ENCODE measurements around the gene ANO9.

Gene ANO9

GRCh38 chr11:420911-421321, 20.9 kb downstream of the ANO9 start:
- H3K36me3 ChIP-seq: no peaks in the 10 kb centered on the region
- H3K4me1 ChIP-seq: peaks cover 0 to 17% (median 13%) of the 10 kb centered on the region in 4 donors
- intact Hi-C loops (cut with DNase I; ENCODE audit: low total_unique reads): no loop called here
- peak in 1 of 2 donors; percentile 17 for DNase-seq
- no peak overlapping the region for H3K4me3 ChIP-seq
- H3K27ac ChIP-seq: no peak overlapping the region
- H3K9me3 ChIP-seq: no peaks in the 10 kb centered on the region
- H3K27me3 ChIP-seq: peaks cover 0 to 65% of the 10 kb centered on the region in 2 donors
- TF ChIP-seq, protein P1, sequence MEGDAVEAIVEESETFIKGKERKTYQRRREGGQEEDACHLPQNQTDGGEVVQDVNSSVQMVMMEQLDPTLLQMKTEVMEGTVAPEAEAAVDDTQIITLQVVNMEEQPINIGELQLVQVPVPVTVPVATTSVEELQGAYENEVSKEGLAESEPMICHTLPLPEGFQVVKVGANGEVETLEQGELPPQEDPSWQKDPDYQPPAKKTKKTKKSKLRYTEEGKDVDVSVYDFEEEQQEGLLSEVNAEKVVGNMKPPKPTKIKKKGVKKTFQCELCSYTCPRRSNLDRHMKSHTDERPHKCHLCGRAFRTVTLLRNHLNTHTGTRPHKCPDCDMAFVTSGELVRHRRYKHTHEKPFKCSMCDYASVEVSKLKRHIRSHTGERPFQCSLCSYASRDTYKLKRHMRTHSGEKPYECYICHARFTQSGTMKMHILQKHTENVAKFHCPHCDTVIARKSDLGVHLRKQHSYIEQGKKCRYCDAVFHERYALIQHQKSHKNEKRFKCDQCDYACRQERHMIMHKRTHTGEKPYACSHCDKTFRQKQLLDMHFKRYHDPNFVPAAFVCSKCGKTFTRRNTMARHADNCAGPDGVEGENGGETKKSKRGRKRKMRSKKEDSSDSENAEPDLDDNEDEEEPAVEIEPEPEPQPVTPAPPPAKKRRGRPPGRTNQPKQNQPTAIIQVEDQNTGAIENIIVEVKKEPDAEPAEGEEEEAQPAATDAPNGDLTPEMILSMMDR (IDR thresholded peaks at IDR 0.05): no peak

DNA sequence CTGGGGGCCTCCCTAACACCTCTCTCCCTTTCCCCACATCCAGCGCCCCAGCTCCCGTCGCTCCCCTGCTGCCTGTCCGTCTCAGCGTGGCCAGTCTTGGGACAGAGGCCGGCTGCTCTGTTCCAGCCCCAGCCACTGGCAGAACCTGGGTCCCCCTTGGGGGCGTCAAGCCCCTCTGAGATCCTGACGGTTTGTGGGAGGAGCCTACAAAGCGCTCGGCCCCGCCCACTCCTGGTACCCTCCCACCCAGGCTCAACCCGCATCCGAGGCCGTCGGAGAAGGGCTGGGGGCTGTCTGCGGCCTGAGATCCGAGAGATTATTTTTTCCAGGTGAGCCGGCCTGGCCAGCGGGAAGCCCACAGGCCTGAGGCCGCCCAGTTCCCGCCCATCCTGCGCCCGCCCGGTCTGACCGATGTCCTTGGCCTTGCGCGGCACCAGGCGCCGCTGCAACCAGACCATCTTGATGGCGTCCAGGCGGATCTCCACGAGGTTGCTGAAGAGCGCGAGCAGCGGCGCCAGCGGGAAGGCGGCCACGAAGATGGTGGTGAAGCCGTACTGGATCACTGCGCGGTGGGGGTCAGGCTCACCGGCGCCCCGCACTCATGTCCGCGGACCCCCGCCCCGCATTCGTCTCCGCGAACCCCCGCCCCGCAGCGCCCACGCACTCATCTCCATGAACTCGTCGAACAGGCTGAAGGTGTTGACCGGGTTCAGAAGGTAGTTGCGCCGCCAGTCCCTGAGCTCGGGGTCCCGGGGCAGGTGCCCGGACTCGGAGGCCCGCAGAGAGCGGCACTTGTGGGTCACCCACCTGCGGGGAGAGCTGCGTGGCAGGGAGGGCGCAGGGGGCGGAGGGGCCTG, 21.5 kb downstream of the ANO9 start:
- intact Hi-C loops (cut with DNase I; ENCODE audit: low total_unique reads): no loop called here
- Histone ChIP-seq H3K36me3 (no peaks in the 10 kb centered on the region), H3K4me1 (peaks cover 0 to 18% (median 15%) of the 10 kb centered on the region in 4 donors), H3K4me3 (no peak overlapping the region), H3K9me3 (no peaks in the 10 kb centered on the region), H3K27ac (no peak overlapping the region), H3K27me3 (peaks cover 0 to 72% of the 10 kb centered on the region in 2 donors)
- TF ChIP-seq, protein P1 (IDR thresholded peaks at IDR 0.05): no peak
- peak in 1 of 2 donors; percentile 12 for DNase-seq

DNA sequence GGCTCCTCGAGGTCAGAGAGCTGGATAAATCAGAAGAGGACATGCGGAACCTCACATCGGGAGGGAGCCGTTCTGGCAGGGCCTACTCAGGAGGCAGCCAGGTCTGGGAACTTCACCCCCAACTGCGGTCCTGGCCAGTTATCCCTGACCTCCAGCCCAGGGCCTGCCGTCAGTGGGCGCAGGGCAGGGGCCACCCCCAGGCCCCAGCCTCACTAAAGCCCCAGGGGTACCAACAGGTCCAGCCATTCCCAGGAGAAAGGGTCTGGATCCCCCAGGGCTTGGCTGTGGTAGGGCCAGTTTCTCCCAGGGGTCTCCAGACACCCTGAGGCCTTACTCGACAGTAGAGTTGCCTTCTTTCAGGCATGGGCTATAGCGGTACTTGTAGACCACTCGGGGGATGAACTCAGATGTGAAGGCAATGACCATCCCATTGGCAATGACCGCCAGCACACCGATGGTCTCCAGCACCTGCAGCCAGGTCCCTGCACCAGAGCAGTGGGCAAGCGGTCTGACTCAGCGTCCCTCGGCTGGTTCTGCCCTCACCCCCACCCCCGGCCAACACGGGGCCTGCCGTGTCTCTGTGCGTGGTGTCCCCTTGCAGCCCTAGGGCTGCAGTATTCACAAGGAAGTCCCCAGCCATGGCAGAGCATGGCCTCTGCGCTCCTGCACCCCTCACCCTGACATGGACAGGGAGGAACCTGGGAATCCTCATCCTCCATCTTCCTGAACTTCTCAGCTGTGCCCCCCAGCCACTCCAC, 22.4 kb downstream of the ANO9 start:
- peaks cover 0 to 18% (median 15%) of the 10 kb centered on the region in 4 donors for H3K4me1 ChIP-seq
- intact Hi-C loops (cut with DNase I; ENCODE audit: low total_unique reads): no loop called here
- no peaks in the 10 kb centered on the region for H3K9me3 ChIP-seq
- H3K36me3 ChIP-seq: no peaks in the 10 kb centered on the region
- peaks cover 0 to 79% of the 10 kb centered on the region in 2 donors for H3K27me3 ChIP-seq
- no peak for DNase-seq
- H3K27ac ChIP-seq: no peak overlapping the region
- no peak overlapping the region for H3K4me3 ChIP-seq
- TF ChIP-seq, protein P1 (IDR thresholded peaks at IDR 0.05): no peak

- intact Hi-C loops (cut with DNase I; ENCODE audit: low total_unique reads): no loop called here
- H3K27me3 ChIP-seq: peaks cover 0 to 77% of the 10 kb centered on the region in 2 donors
- TF ChIP-seq, protein P1 (IDR thresholded peaks at IDR 0.05): no peak
- no peak overlapping the region for H3K4me3 ChIP-seq
- H3K27ac ChIP-seq: no peak overlapping the region
- no peak for DNase-seq
- H3K4me1 ChIP-seq: peaks cover 0 to 18% (median 15%) of the 10 kb centered on the region in 4 donors
- H3K36me3 ChIP-seq: no peaks in the 10 kb centered on the region
- no peaks in the 10 kb centered on the region for H3K9me3 ChIP-seq
Observed at GRCh38 chr11:418343-419247, 23.2 kb downstream of the ANO9 start.
